ENCODE results near the gene ATP1A4. TPM values are rescaled to one million over a fixed set of nuclear protein-coding genes. Genes with fewer than 3 reads are reported as not detected.

ATP1A4 gene
- total RNA-seq, 2 experiments from 2014 or later, result not detected

GRCh38 chr1:160220301-160220700 lies 68.9 kb downstream of the ATP1A4 start:
- no peaks in the 10 kb centered on the region for H3K79me2 ChIP-seq (ENCODE audit: insufficient read depth, low read depth, low read length)
- no peak overlapping the region for H3K27ac ChIP-seq (ENCODE audit: low read depth, low read length, poor library complexity, severe bottlenecking)
- H3K9me3 ChIP-seq (ENCODE audit: low read length), result no peaks in the 10 kb centered on the region
- H3K4me2 ChIP-seq (ENCODE audit: low read length), result no peak overlapping the region
- POLR2A ChIA-PET, result interaction anchor here (0.7 to 1.6 kb wide), 2 partner anchors 9 to 411 kb away, joined by 3 to 7 read pairs; no protein-coding TSS in a partner anchor
- H3K36me3 ChIP-seq (ENCODE audit: insufficient read depth, low read length), result peaks cover 98% of the 10 kb centered on the region
- H3K4me3 ChIP-seq (ENCODE audit: low read depth, low read length, poor library complexity, severe bottlenecking), result no peak overlapping the region
- no peaks in the 10 kb centered on the region for H3K9me2 ChIP-seq (ENCODE audit: insufficient read depth, low read length)
- H3K4me1 ChIP-seq (ENCODE audit: insufficient read depth, low read length, poor library complexity, severe bottlenecking), result no peaks in the 10 kb centered on the region
- H4K20me1 ChIP-seq (ENCODE audit: insufficient read depth, low read length), result no peaks in the 10 kb centered on the region
- no TSS peak for BruUV-seq (replicated peaks)
- no peak overlapping the region for H2AFZ ChIP-seq (ENCODE audit: low read length)
- intact Hi-C loops (cut with micrococcal nuclease; ENCODE audit: unreplicated experiment), result no loop called here
- TF ChIP-seq EZH2phosphoT487 (IDR thresholded peaks at IDR 0.05; ENCODE audit: borderline replicate concordance, low read depth, low read length) (no peak), CTCF (conservative IDR thresholded peaks at IDR 0.05; ENCODE audit: low read length) (no peak)
- CTCF ChIA-PET (ENCODE audit: unreplicated experiment), result interaction anchor here (0.5 kb wide), 1 partner anchor 21 kb away, joined by 3 read pairs; no protein-coding TSS in a partner anchor
- DNase-seq (ENCODE audit: low spot score), result no peak

GRCh38 chr1:160221089-160221488 lies 69.7 kb downstream of the ATP1A4 start:
- Histone ChIP-seq H3K4me3 (ENCODE audit: low read depth, low read length, poor library complexity, severe bottlenecking) (no peak overlapping the region), H4K20me1 (ENCODE audit: insufficient read depth, low read length) (no peaks in the 10 kb centered on the region), H3K36me3 (ENCODE audit: insufficient read depth, low read length) (peaks cover 98% of the 10 kb centered on the region), H3K4me1 (ENCODE audit: insufficient read depth, low read length, poor library complexity, severe bottlenecking) (no peaks in the 10 kb centered on the region), H3K4me2 (ENCODE audit: low read length) (no peak overlapping the region), H2AFZ (ENCODE audit: low read length) (no peak overlapping the region), H3K9me3 (ENCODE audit: low read length) (no peaks in the 10 kb centered on the region), H3K27ac (ENCODE audit: low read depth, low read length, poor library complexity, severe bottlenecking) (no peak overlapping the region), H3K79me2 (ENCODE audit: insufficient read depth, low read depth, low read length) (no peaks in the 10 kb centered on the region), H3K9me2 (ENCODE audit: insufficient read depth, low read length) (no peaks in the 10 kb centered on the region)
- intact Hi-C loops (cut with micrococcal nuclease; ENCODE audit: unreplicated experiment), result no loop called here
- DNase-seq (ENCODE audit: low spot score), result no peak
- ChIA-PET POLR2A (interaction anchor here (0.6 to 1.6 kb wide), 3 partner anchors 8 to 75 kb away, joined by 3 to 7 read pairs (median 6); no protein-coding TSS in a partner anchor), CTCF (ENCODE audit: unreplicated experiment) (no interaction called here)
- no peak for TF ChIP-seq CTCF (conservative IDR thresholded peaks at IDR 0.05; ENCODE audit: low read length)
- TF ChIP-seq EZH2phosphoT487 (IDR thresholded peaks at IDR 0.05; ENCODE audit: borderline replicate concordance, low read depth, low read length), result no peak
- no TSS peak for BruUV-seq (replicated peaks)

- H3K4me1 ChIP-seq (ENCODE audit: insufficient read depth, low read length, poor library complexity, severe bottlenecking), result no peaks in the 10 kb centered on the region
- BruUV-seq (replicated peaks), result no TSS peak
- no peaks in the 10 kb centered on the region for H4K20me1 ChIP-seq (ENCODE audit: insufficient read depth, low read length)
- TF ChIP-seq EZH2phosphoT487 (IDR thresholded peaks at IDR 0.05; ENCODE audit: borderline replicate concordance, low read depth, low read length) (no peak), CTCF (conservative IDR thresholded peaks at IDR 0.05; ENCODE audit: low read length) (no peak)
- H3K79me2 ChIP-seq (ENCODE audit: insufficient read depth, low read depth, low read length), result no peaks in the 10 kb centered on the region
- no peak overlapping the region for H3K4me2 ChIP-seq (ENCODE audit: low read length)
- H3K9me2 ChIP-seq (ENCODE audit: insufficient read depth, low read length), result no peaks in the 10 kb centered on the region
- ChIA-PET POLR2A (interaction anchor here (1.3 kb wide), 1 partner anchor 11 kb away, joined by 3 read pairs; no protein-coding TSS in a partner anchor), CTCF (ENCODE audit: unreplicated experiment) (no interaction called here)
- peaks cover 100% of the 10 kb centered on the region for H3K36me3 ChIP-seq (ENCODE audit: insufficient read depth, low read length)
- H3K27ac ChIP-seq (ENCODE audit: low read depth, low read length, poor library complexity, severe bottlenecking), result no peak overlapping the region
- H3K4me3 ChIP-seq (ENCODE audit: low read depth, low read length, poor library complexity, severe bottlenecking), result no peak overlapping the region
- intact Hi-C loops (cut with micrococcal nuclease; ENCODE audit: unreplicated experiment), result no loop called here
- H3K9me3 ChIP-seq (ENCODE audit: low read length), result no peaks in the 10 kb centered on the region
- DNase-seq (ENCODE audit: low spot score), result no peak
- no peak overlapping the region for H2AFZ ChIP-seq (ENCODE audit: low read length)
Measured at GRCh38 chr1:160222546-160222945, 71.1 kb downstream of the ATP1A4 start.

All from OCI-LY7 (cell line).